Stimulated activated CD8-positive, alpha-beta memory T cell treated with anti-CD3 and anti-CD28 coated beads, Interleukin-2, amount 100 ng/mL, for 48 hours (primary cell): ENCODE data around the gene MRPL57.
A peak's percentile ranks its signal among the peaks of the same experiment; 100 is the strongest.
"Not testable (repeated sequence)": the region's sequence is repeated elsewhere in the genome, so short reads cannot be mapped to it uniquely, and the experiment has no call there.

ENCODE experiments used
- DNase-seq, 2 donors: peaks; one replicate each; pipeline ENCODE4 v3.0.0-alpha.2; 2020; ENCODE audit warnings: low read depth in 2 of 2

The MRPL57 gene

GRCh38 chr13:21176215-21176981, at the start of gene MRPL57, which contains the start of gene SKA3:
Gene MRPL57, plus strand, starts transcription at chr13:21176658. Its CDS starts 259 bp downstream, at chr13:21176917.
Gene SKA3, minus strand, starts transcription at chr13:21176552. Its CDS starts 75 bp downstream, at chr13:21176477.
- peak; percentile 89 to 92 for DNase-seq

GRCh38 chr13:21130116-21130515, 46.3 kb upstream of the MRPL57 start:
- DNase-seq: no peak

GRCh38 chr13:21133077-21133476, 43.4 kb upstream of the MRPL57 start:
- no peak for DNase-seq

- DNase-seq: no peak
Observed at GRCh38 chr13:21134475-21134874, 42.0 kb upstream of the MRPL57 start.

- DNase-seq: not testable (repeated sequence)
Observed at GRCh38 chr13:21135833-21136232, 40.6 kb upstream of the MRPL57 start.

GRCh38 chr13:21137696-21138095, 38.8 kb upstream of the MRPL57 start:
- DNase-seq: no peak

- no peak for DNase-seq
Observed at GRCh38 chr13:21138561-21138960, 37.9 kb upstream of the MRPL57 start.

- DNase-seq: no peak
Observed at GRCh38 chr13:21139374-21139773, 37.1 kb upstream of the MRPL57 start.

GRCh38 chr13:21142766-21143165, 33.7 kb upstream of the MRPL57 start:
- no peak for DNase-seq

GRCh38 chr13:21147827-21148226, 28.6 kb upstream of the MRPL57 start:
- no peak for DNase-seq

GRCh38 chr13:21148557-21149258, 27.8 kb upstream of the MRPL57 start:
- no peak for DNase-seq

GRCh38 chr13:21149568-21149967, 26.9 kb upstream of the MRPL57 start:
- DNase-seq: no peak

- DNase-seq: no peak
Observed at GRCh38 chr13:21150013-21150412, 26.4 kb upstream of the MRPL57 start.

GRCh38 chr13:21152251-21152899, 24.1 kb upstream of the MRPL57 start:
- no peak for DNase-seq

- DNase-seq: no peak
Observed at GRCh38 chr13:21164631-21165030, 11.8 kb upstream of the MRPL57 start.

GRCh38 chr13:21165606-21166005, 10.9 kb upstream of the MRPL57 start:
- DNase-seq: not testable (repeated sequence)

GRCh38 chr13:21171420-21171819, 5.0 kb upstream of the MRPL57 start:
- no peak for DNase-seq

GRCh38 chr13:21173767-21174166, 2.7 kb upstream of the MRPL57 start:
- not testable (repeated sequence) for DNase-seq

- no peak for DNase-seq
Observed at GRCh38 chr13:21175656-21176214, 723 bp upstream of the MRPL57 start.

- peak in 1 of 2 donors; percentile 4 for DNase-seq
Observed at GRCh38 chr13:21176982-21177284, 475 bp downstream of the MRPL57 start.

- DNase-seq: no peak
Observed at GRCh38 chr13:21181671-21182070, 5.2 kb downstream of the MRPL57 start.

- DNase-seq: not testable (repeated sequence)
Observed at GRCh38 chr13:21186410-21186809, 10.0 kb downstream of the MRPL57 start.
